Astrocyte (in vitro differentiated cells and primary cell): Measurements from ENCODE around the gene ZDHHC14. TPM values are rescaled to one million over a fixed set of nuclear protein-coding genes. Genes with fewer than 3 reads are reported as not detected.
"Not testable (repeated sequence)": the region's sequence is repeated elsewhere in the genome, so short reads cannot be mapped to it uniquely, and the experiment has no call there.

ENCODE experiments used
- DNase-seq: peaks from one replicate; pipeline ENCODE4 v3.0.0-alpha.2; 2010; ENCODE audit warnings: low read depth
- FAIRE-seq: peaks from 2 replicates; lab custom pipeline; 2011; peaks lifted over from hg19 to GRCh38; lab: Jason Lieb, UNC
- H2AFZ ChIP-seq: 2 replicates; pipeline ENCODE4 v1.6.0; 2012; ENCODE audit warnings: low read depth, low read length, inconsistent platforms
- H3K27ac ChIP-seq: 2 replicates; pipeline ENCODE4 v1.5.1; 2011; ENCODE audit warnings: low read depth, low read length, inconsistent platforms
- H3K27me3 ChIP-seq: 2 replicates; pipeline ENCODE4 v1.6.0; 2011; ENCODE audit warnings: low read length, inconsistent platforms; ENCODE audit not compliant: insufficient read depth
- H3K36me3 ChIP-seq: 2 replicates; pipeline ENCODE4 v1.5.1; 2011; ENCODE audit warnings: low read length, inconsistent platforms; ENCODE audit not compliant: insufficient read depth
- H3K4me1 ChIP-seq: 2 replicates; pipeline ENCODE4 v1.5.1; 2011; ENCODE audit warnings: low read length, inconsistent platforms; ENCODE audit not compliant: insufficient read depth
- H3K4me2 ChIP-seq: 2 replicates; pipeline ENCODE4 v1.6.0; 2012; ENCODE audit warnings: low read length, inconsistent platforms
- H3K4me3 ChIP-seq: 2 replicates; pipeline ENCODE4 v1.5.1; 2011; ENCODE audit warnings: low read depth, mild to moderate bottlenecking, low read length, inconsistent platforms; ENCODE audit not compliant: insufficient read depth
- H3K79me2 ChIP-seq: 2 replicates; pipeline ENCODE4 v1.6.0; 2012; ENCODE audit warnings: mild to moderate bottlenecking, low read length, inconsistent platforms; ENCODE audit not compliant: insufficient read depth
- H3K9ac ChIP-seq: 2 replicates; pipeline ENCODE4 v1.6.0; 2012; ENCODE audit warnings: mild to moderate bottlenecking, low read length, inconsistent platforms
- H3K9me3 ChIP-seq: 2 replicates; pipeline ENCODE4 v1.5.1; 2012; ENCODE audit warnings: low read depth, mild to moderate bottlenecking, low read length, inconsistent platforms; ENCODE audit not compliant: insufficient read depth
- H4K20me1 ChIP-seq: 2 replicates; pipeline ENCODE4 v1.6.0; 2012; ENCODE audit warnings: low read length, inconsistent platforms; ENCODE audit not compliant: insufficient read depth
- H3K27ac Mint-ChIP-seq: one replicate; pipeline ENCODE4 v1.8.0; 2021; ENCODE audit warnings: mild to moderate bottlenecking, mixed read lengths; ENCODE audit not compliant: unreplicated experiment
- H3K27me3 Mint-ChIP-seq: one replicate; pipeline ENCODE4 v1.8.0; 2021; ENCODE audit warnings: low read depth, mixed read lengths; ENCODE audit not compliant: unreplicated experiment
- H3K36me3 Mint-ChIP-seq: one replicate; pipeline ENCODE4 v1.8.0; 2021; ENCODE audit warnings: low read depth, mixed read lengths; ENCODE audit not compliant: unreplicated experiment
- H3K4me1 Mint-ChIP-seq: one replicate; pipeline ENCODE4 v1.8.0; 2021; ENCODE audit warnings: low read depth, mixed read lengths; ENCODE audit not compliant: unreplicated experiment
- H3K4me3 Mint-ChIP-seq: one replicate; pipeline ENCODE4 v1.8.0; 2021; ENCODE audit warnings: mild to moderate bottlenecking, moderate library complexity, mixed read lengths; ENCODE audit not compliant: unreplicated experiment
- H3K9me3 Mint-ChIP-seq: one replicate; pipeline ENCODE4 v1.8.0; 2021; ENCODE audit warnings: mild to moderate bottlenecking, mixed read lengths; ENCODE audit not compliant: unreplicated experiment
- EZH2 ChIP-seq: IDR thresholded peaks from 2 replicates; pipeline ENCODE4 v1.6.1; 2012; ENCODE audit warnings: mild to moderate bottlenecking, low read length, inconsistent platforms; ENCODE audit not compliant: insufficient read depth
- total RNA-seq: library from RNA; stranded (reverse); gene quantifications from 2 replicates; pipeline ENCODE4 v1.2.1, GENCODE V29; 2021
- TF ChIP-seq, protein P1 (sequence below): IDR thresholded peaks from 2 replicates; pipeline ENCODE4 v1.5.1; 2011; ENCODE audit warnings: low read depth, mild to moderate bottlenecking, inconsistent platforms, low read length, moderate library complexity; ENCODE audit not compliant: insufficient read depth

ZDHHC14 gene
- total RNA-seq, 1 donor from 2014 or later = 7.2 TPM

DNA sequence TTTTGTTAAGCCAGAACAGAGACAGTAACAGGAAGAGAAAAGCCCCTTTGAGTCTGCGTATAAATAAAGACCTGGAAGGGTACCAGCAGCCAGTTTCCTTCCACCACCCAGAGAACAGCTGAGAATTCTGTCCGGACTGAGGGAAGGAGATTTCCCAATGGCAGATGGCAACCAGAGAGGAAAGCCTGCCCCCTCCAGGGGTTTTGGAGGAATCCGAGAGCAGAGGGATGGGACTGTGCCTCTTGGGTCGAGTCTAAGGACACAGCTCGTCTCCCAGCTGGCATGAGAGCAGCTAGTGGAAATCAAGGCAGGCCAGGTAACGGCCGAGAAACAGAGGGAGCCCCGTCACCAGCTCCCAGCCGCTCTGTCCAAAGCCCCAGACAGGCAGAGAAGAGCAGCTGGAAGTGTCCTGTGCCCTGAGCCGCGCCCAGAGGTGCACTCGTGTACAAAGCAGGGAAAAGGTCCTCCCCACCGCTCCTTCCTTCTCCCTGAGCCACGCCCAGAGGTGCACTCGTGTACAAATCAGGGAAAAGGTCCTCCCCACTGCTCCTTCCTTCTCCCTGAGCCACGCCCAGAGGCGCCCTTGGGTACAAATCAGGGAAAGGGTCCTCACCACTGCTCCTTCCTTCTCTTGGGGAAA lies 308.1 kb downstream of the ZDHHC14 start:
- H3K9me3 Mint-ChIP-seq = peaks cover 3% of the 10 kb centered on the region
- Histone ChIP-seq H3K4me3 (no peak overlapping the region), H3K4me1 (no peaks in the 10 kb centered on the region), H3K27ac (no peak overlapping the region), H4K20me1 (no peaks in the 10 kb centered on the region), H3K27me3 (peaks cover 16% of the 10 kb centered on the region), H2AFZ (no peak overlapping the region), H3K4me2 (no peak overlapping the region), H3K79me2 (no peaks in the 10 kb centered on the region), H3K36me3 (no peaks in the 10 kb centered on the region), H3K9me3 (no peaks in the 10 kb centered on the region), H3K9ac (no peak overlapping the region)
- TF ChIP-seq EZH2 = no peak
- no peaks in the 10 kb centered on the region for H3K36me3 Mint-ChIP-seq
- DNase-seq (no peak), FAIRE-seq (no peak)
- no peaks in the 10 kb centered on the region for H3K4me1 Mint-ChIP-seq
- H3K27ac Mint-ChIP-seq = no peak overlapping the region
- H3K27me3 Mint-ChIP-seq = peaks cover 62% of the 10 kb centered on the region
- no peak overlapping the region for H3K4me3 Mint-ChIP-seq

GRCh38 chr6:157689875-157690274 lies 308.9 kb downstream of the ZDHHC14 start:
- Histone ChIP-seq H3K36me3 (no peaks in the 10 kb centered on the region), H2AFZ (no peak overlapping the region), H3K9ac (no peak overlapping the region), H3K27me3 (peaks cover 19% of the 10 kb centered on the region), H3K79me2 (no peaks in the 10 kb centered on the region), H3K9me3 (no peaks in the 10 kb centered on the region), H3K4me2 (no peak overlapping the region), H3K4me1 (no peaks in the 10 kb centered on the region), H3K4me3 (no peak overlapping the region), H4K20me1 (no peaks in the 10 kb centered on the region), H3K27ac (no peak overlapping the region)
- Mint-ChIP-seq H3K27me3 (peaks cover 63% of the 10 kb centered on the region), H3K27ac (no peak overlapping the region), H3K36me3 (no peaks in the 10 kb centered on the region), H3K9me3 (peaks cover 3% of the 10 kb centered on the region), H3K4me1 (no peaks in the 10 kb centered on the region), H3K4me3 (no peak overlapping the region)
- FAIRE-seq = no peak
- TF ChIP-seq, protein P1, sequence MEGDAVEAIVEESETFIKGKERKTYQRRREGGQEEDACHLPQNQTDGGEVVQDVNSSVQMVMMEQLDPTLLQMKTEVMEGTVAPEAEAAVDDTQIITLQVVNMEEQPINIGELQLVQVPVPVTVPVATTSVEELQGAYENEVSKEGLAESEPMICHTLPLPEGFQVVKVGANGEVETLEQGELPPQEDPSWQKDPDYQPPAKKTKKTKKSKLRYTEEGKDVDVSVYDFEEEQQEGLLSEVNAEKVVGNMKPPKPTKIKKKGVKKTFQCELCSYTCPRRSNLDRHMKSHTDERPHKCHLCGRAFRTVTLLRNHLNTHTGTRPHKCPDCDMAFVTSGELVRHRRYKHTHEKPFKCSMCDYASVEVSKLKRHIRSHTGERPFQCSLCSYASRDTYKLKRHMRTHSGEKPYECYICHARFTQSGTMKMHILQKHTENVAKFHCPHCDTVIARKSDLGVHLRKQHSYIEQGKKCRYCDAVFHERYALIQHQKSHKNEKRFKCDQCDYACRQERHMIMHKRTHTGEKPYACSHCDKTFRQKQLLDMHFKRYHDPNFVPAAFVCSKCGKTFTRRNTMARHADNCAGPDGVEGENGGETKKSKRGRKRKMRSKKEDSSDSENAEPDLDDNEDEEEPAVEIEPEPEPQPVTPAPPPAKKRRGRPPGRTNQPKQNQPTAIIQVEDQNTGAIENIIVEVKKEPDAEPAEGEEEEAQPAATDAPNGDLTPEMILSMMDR = no peak
- no peak for TF ChIP-seq EZH2
- no peak for DNase-seq

DNA sequence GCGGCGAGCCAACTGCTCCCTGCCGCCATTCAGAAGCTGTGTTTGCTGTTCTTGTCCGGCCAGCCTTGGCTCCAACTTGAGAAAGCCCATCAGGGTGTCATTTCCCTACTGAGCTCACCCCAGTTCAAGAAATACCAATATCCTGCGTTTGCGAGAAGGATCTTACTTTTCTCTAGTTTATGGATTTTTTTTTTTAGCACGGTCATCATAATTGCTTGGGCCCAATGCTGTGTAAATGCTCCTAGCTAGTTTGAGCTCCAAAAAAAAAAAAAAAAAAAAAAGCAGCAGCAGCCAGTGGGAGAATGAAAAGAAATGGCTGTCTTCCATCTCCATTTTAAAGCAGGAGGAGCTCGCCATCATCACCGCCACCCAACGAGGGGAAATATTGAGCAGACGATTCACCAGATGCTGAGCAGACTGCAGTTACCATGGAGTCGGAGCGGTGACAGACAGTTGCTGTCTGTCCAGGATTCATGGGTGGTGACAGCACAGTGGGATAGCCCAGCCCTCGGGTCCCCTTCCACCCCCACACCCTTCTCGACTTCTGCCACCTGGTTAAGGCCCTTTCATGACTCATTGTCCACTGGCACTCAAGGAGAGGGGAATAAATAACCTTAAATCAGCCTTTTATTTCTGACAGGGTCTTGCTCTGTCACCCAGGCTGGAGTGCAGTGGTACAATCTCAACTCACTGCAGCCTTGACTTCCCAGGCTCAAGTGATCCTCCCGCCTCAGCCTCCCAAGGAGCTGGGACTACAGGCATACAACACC lies 309.6 kb downstream of the ZDHHC14 start:
- no peaks in the 10 kb centered on the region for H4K20me1 ChIP-seq
- H3K9ac ChIP-seq = no peak overlapping the region
- peaks cover 19% of the 10 kb centered on the region for H3K27me3 ChIP-seq
- no peaks in the 10 kb centered on the region for H3K4me1 Mint-ChIP-seq
- H3K4me1 ChIP-seq = no peaks in the 10 kb centered on the region
- no peak overlapping the region for H2AFZ ChIP-seq
- DNase-seq (no peak), FAIRE-seq (no peak)
- no peak for TF ChIP-seq EZH2
- TF ChIP-seq, protein P1 = no peak
- H3K36me3 Mint-ChIP-seq = no peaks in the 10 kb centered on the region
- no peaks in the 10 kb centered on the region for H3K9me3 ChIP-seq
- H3K27ac ChIP-seq = no peak overlapping the region
- H3K4me2 ChIP-seq = no peak overlapping the region
- no peak overlapping the region for H3K4me3 ChIP-seq
- peaks cover 3% of the 10 kb centered on the region for H3K9me3 Mint-ChIP-seq
- H3K79me2 ChIP-seq = no peaks in the 10 kb centered on the region
- H3K27ac Mint-ChIP-seq = no peak overlapping the region
- H3K36me3 ChIP-seq = no peaks in the 10 kb centered on the region
- no peak overlapping the region for H3K4me3 Mint-ChIP-seq
- peaks cover 65% of the 10 kb centered on the region for H3K27me3 Mint-ChIP-seq

GRCh38 chr6:157691621-157692020 lies 310.6 kb downstream of the ZDHHC14 start:
- H3K4me3 Mint-ChIP-seq, H3K4me1 Mint-ChIP-seq: not testable (repeated sequence)

More at GRCh38 chr6:157691621-157692020, 310.6 kb downstream of the ZDHHC14 start:
- H3K4me2 ChIP-seq, H3K36me3 ChIP-seq, H3K27ac ChIP-seq, H3K79me2 ChIP-seq, H3K9me3 Mint-ChIP-seq, H3K4me3 ChIP-seq, H3K9ac ChIP-seq, H3K36me3 Mint-ChIP-seq, H4K20me1 ChIP-seq, FAIRE-seq, H3K27ac Mint-ChIP-seq, H3K4me1 ChIP-seq, DNase-seq, H2AFZ ChIP-seq, H3K9me3 ChIP-seq: not testable (repeated sequence)
- peaks cover 19% of the 10 kb centered on the region for H3K27me3 ChIP-seq
- peaks cover 62% of the 10 kb centered on the region for H3K27me3 Mint-ChIP-seq
